Neural progenitor cell (in vitro differentiated cells): ENCODE results near the gene TRABD2A. TPM values are rescaled to one million over a fixed set of nuclear protein-coding genes. Genes with fewer than 3 reads are reported as not detected.

Experiments used
- DNase-seq: peaks from one replicate; pipeline ENCODE4 v3.0.0-alpha.2; 2016; ENCODE audit warnings: low spot score
- H2AFZ ChIP-seq: fragments of 200-600 bp; sonication (generic); replicated peaks from 2 replicates; pipeline ENCODE4 v1.6.1; 2016; ENCODE audit warnings: antibody characterized with exemption
- H3F3A ChIP-seq: fragments of 200-600 bp; sonication (generic); 2 replicates; pipeline ENCODE4 v1.6.1; 2016; ENCODE audit warnings: antibody characterized with exemption, low read depth
- H3K27ac ChIP-seq: fragments of 200-600 bp; sonication (generic); 2 replicates; pipeline ENCODE4 v1.5.1; 2016; ENCODE audit warnings: mild to moderate bottlenecking
- H3K27me3 ChIP-seq: fragments of 200-600 bp; sonication (generic); 2 replicates; pipeline ENCODE4 v1.6.1; 2016; ENCODE audit warnings: mild to moderate bottlenecking, moderate library complexity
- H3K36me3 ChIP-seq: fragments of 200-600 bp; sonication (generic); 2 replicates; pipeline ENCODE4 v1.5.1; 2016
- H3K4me1 ChIP-seq: fragments of 200-600 bp; sonication (generic); 2 replicates; pipeline ENCODE4 v1.6.1; 2016; ENCODE audit warnings: mixed run types
- H3K4me2 ChIP-seq: fragments of 200-600 bp; sonication (generic); 2 replicates; pipeline ENCODE4 v1.6.1; 2016
- H3K4me3 ChIP-seq: fragments of 200-600 bp; sonication (generic); 2 replicates; pipeline ENCODE4 v1.5.1; 2016
- H3K79me2 ChIP-seq: fragments of 200-600 bp; sonication (generic); 2 replicates; pipeline ENCODE4 v1.6.1; 2016; ENCODE audit warnings: low read depth
- H3K9ac ChIP-seq: fragments of 200-600 bp; sonication (generic); 2 replicates; pipeline ENCODE4 v1.6.1; 2016
- H3K9me3 ChIP-seq: fragments of 200-600 bp; sonication (generic); 2 replicates; pipeline ENCODE4 v1.5.1; 2016; ENCODE audit warnings: low read depth
- H4K20me1 ChIP-seq: fragments of 200-600 bp; sonication (generic); 2 replicates; pipeline ENCODE4 v1.6.1; 2016; ENCODE audit warnings: low read depth
- H3K27ac Mint-ChIP-seq: 3 replicates; pipeline ENCODE4 v1.8.0; 2021; ENCODE audit warnings: mixed read lengths
- H3K27me3 Mint-ChIP-seq: 2 replicates; pipeline ENCODE4 v1.8.0; 2022; ENCODE audit warnings: low read depth, mild to moderate bottlenecking, inconsistent platforms, moderate library complexity, mixed read lengths; ENCODE audit not compliant: insufficient read depth
- H3K36me3 Mint-ChIP-seq: 3 replicates; pipeline ENCODE4 v1.8.0; 2021; ENCODE audit warnings: mixed read lengths
- H3K4me1 Mint-ChIP-seq: 3 replicates; pipeline ENCODE4 v1.8.0; 2021; ENCODE audit warnings: mixed read lengths
- H3K4me3 Mint-ChIP-seq: 3 replicates; pipeline ENCODE4 v1.8.0; 2021; ENCODE audit warnings: mild to moderate bottlenecking, moderate library complexity, mixed read lengths
- H3K9me3 Mint-ChIP-seq: 3 replicates; pipeline ENCODE4 v1.8.0; 2020; ENCODE audit warnings: mixed read lengths
- CTCF ChIP-seq: fragments of 200-600 bp; sonication (generic); IDR thresholded peaks from 2 replicates; pipeline ENCODE4 v1.5.1; 2017; ENCODE audit warnings: antibody characterized with exemption, mild to moderate bottlenecking
- EZH2 ChIP-seq: fragments of 200-600 bp; sonication (generic); IDR thresholded peaks from 2 replicates; pipeline ENCODE4 v1.6.1; 2017; ENCODE audit warnings: antibody characterized with exemption, mild to moderate bottlenecking, moderate library complexity
- EZH2phosphoT487 ChIP-seq: fragments of 200-600 bp; sonication (generic); IDR thresholded peaks from 2 replicates; pipeline ENCODE4 v1.6.1; 2017; ENCODE audit warnings: antibody characterized with exemption
- total RNA-seq: library from RNA; depleted of rRNA; stranded (reverse); fragments of >200 nt; gene quantifications from 2 replicates; pipeline ENCODE4 v1.2.3, GENCODE V29; 2015; ENCODE audit warnings: low replicate concordance

The TRABD2A gene
- total RNA-seq, 1 donor from 2014 or later = 2.0 TPM

DNA sequence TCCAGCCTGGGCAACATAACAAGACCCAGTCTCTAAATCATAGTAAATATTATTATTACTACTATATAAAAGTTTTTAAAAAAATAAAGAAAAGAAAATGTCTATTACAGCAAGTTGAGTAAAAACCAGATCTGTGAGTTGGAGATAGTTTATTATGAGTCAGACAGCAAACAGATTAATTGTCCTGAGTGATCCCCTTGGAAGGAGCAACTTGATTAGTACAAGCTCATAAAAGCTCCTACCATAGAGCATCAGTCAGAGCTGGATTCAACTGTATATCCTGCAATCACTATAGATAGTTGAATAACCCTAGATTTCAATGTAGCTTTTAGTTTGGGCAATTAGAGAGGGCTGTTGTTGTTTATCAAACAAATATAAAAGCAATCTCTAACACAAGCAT, 84.1 kb downstream of the TRABD2A start:
- Histone ChIP-seq H4K20me1 (no peaks in the 10 kb centered on the region), H3K9ac (no peak overlapping the region), H3K9me3 (no peaks in the 10 kb centered on the region), H3K27me3 (no peaks in the 10 kb centered on the region), H2AFZ (no peak overlapping the region), H3K4me2 (no peak overlapping the region), H3K79me2 (no peaks in the 10 kb centered on the region), H3K36me3 (no peaks in the 10 kb centered on the region), H3F3A (no peaks in the 10 kb centered on the region), H3K4me1 (no peaks in the 10 kb centered on the region), H3K4me3 (no peak overlapping the region), H3K27ac (no peak overlapping the region)
- Mint-ChIP-seq H3K36me3 (no peaks in the 10 kb centered on the region), H3K9me3 (peaks cover under 1% of the 10 kb centered on the region), H3K4me3 (no peak overlapping the region), H3K4me1 (peaks cover 14% of the 10 kb centered on the region), H3K27ac (no peak overlapping the region), H3K27me3 (no peaks in the 10 kb centered on the region)
- no peak for DNase-seq
- no peak for TF ChIP-seq EZH2
- TF ChIP-seq CTCF = no peak
- no peak for TF ChIP-seq EZH2phosphoT487

GRCh38 chr2:84793641-84794040, 87.2 kb downstream of the TRABD2A start:
- no peak overlapping the region for H3K4me3 Mint-ChIP-seq
- H3K4me1 Mint-ChIP-seq = peaks cover 9% of the 10 kb centered on the region
- Histone ChIP-seq H3K27me3 (no peaks in the 10 kb centered on the region), H3K4me1 (no peaks in the 10 kb centered on the region), H3K9me3 (no peaks in the 10 kb centered on the region), H3K36me3 (no peaks in the 10 kb centered on the region), H3F3A (no peaks in the 10 kb centered on the region), H2AFZ (no peak overlapping the region), H3K79me2 (no peaks in the 10 kb centered on the region), H3K4me2 (no peak overlapping the region), H3K27ac (no peak overlapping the region), H3K4me3 (no peak overlapping the region), H4K20me1 (no peaks in the 10 kb centered on the region), H3K9ac (no peak overlapping the region)
- no peaks in the 10 kb centered on the region for H3K36me3 Mint-ChIP-seq
- H3K9me3 Mint-ChIP-seq = no peaks in the 10 kb centered on the region
- H3K27ac Mint-ChIP-seq = no peak overlapping the region
- H3K27me3 Mint-ChIP-seq = no peaks in the 10 kb centered on the region
- TF ChIP-seq EZH2 (no peak), EZH2phosphoT487 (no peak), CTCF (no peak)
- DNase-seq = no peak

DNA sequence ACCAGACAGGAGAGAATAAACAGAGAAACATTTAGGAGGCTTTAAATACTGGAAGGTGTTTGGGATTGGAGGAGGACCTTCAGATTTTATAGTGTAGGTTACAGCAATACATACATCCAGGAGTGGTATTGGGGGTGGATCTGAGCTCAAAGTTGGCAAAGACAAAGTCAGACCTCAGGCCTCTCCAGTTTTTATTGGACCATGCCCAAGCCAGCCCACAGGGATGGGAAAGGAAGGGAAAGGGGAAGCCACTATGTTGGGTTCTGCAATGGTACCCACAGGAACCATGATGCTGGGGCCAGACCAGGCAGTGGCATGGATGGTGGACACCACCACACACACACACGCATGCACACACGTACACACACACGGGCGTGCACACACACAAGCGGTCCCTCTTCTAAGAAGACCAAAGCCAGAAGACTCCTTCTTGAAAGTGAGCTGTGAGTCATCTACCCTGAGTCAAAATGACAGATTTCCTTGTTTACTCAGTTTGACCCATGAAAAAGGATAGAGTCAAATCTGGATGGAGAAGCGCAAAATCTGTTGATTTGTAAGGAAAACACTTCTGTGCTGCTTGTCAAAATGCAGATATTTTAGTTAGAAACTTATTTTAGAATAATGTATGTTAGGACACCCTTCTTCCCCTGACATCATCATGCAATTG, 87.9 kb downstream of the TRABD2A start:
- Histone ChIP-seq H3K4me1 (no peaks in the 10 kb centered on the region), H3F3A (no peaks in the 10 kb centered on the region), H3K27me3 (no peaks in the 10 kb centered on the region), H3K4me3 (no peak overlapping the region), H3K36me3 (no peaks in the 10 kb centered on the region), H3K4me2 (no peak overlapping the region), H3K9me3 (no peaks in the 10 kb centered on the region), H3K79me2 (no peaks in the 10 kb centered on the region), H3K9ac (no peak overlapping the region), H3K27ac (no peak overlapping the region), H4K20me1 (no peaks in the 10 kb centered on the region), H2AFZ (no peak overlapping the region)
- H3K27me3 Mint-ChIP-seq = no peaks in the 10 kb centered on the region
- TF ChIP-seq EZH2phosphoT487 (no peak), EZH2 (no peak)
- H3K9me3 Mint-ChIP-seq = no peaks in the 10 kb centered on the region
- H3K4me3 Mint-ChIP-seq = no peak overlapping the region
- H3K27ac Mint-ChIP-seq = no peak overlapping the region
- DNase-seq = no peak
- H3K4me1 Mint-ChIP-seq = peaks cover 9% of the 10 kb centered on the region
- no peaks in the 10 kb centered on the region for H3K36me3 Mint-ChIP-seq

DNA sequence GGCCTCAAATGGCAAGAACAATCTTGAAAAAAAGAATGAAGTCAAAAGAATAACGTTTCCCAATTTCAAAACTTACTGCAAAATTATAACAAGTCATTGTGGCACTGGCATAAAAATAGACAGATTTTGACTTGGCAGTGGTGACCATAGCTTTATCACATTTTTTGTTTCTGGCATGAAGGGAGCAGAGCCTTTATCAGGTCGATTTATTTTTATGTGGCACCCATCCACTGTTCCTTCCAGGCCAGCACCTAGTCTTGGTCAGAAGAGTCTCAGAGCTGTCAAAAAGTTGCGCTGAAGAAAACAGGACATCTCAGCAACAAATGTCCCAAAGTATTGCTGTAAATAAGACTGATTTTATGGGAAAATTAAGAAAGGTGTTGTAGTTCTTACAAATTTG, 92.4 kb downstream of the TRABD2A start:
- Mint-ChIP-seq H3K9me3 (no peaks in the 10 kb centered on the region), H3K27ac (no peak overlapping the region), H3K4me1 (no peaks in the 10 kb centered on the region), H3K27me3 (no peaks in the 10 kb centered on the region), H3K36me3 (no peaks in the 10 kb centered on the region), H3K4me3 (no peak overlapping the region)
- Histone ChIP-seq H3K4me1 (no peaks in the 10 kb centered on the region), H3K27ac (no peak overlapping the region), H2AFZ (no peak overlapping the region), H3K4me2 (no peak overlapping the region), H3K36me3 (no peaks in the 10 kb centered on the region), H4K20me1 (no peaks in the 10 kb centered on the region), H3F3A (no peaks in the 10 kb centered on the region), H3K4me3 (no peak overlapping the region), H3K9me3 (no peaks in the 10 kb centered on the region), H3K27me3 (no peaks in the 10 kb centered on the region), H3K9ac (no peak overlapping the region), H3K79me2 (no peaks in the 10 kb centered on the region)
- TF ChIP-seq EZH2phosphoT487 (no peak), CTCF (no peak), EZH2 (no peak)
- DNase-seq = no peak
